IMR-90 (cell line): Measurements from ENCODE around the gene IFT57. TPM values are rescaled to one million over a fixed set of nuclear protein-coding genes. Genes with fewer than 3 reads are reported as not detected.

Source experiments
- ATAC-seq: fragments of 200-7000 bp; cut with Tn5 transposase; 2 replicates; pipeline ENCODE4 v1.9.1; 2020; ENCODE audit warnings: low read depth, mild to moderate bottlenecking, moderate library complexity
- BruUV-seq: library from RNA; stranded (reverse); fragments of 400-500 nt; replicated peaks from 2 replicates; lab custom pipeline; 2021; lab: Mats Ljungman, UMichigan
- CTCF ChIA-PET: fragments of 300-600 bp; formaldehyde crosslinking; extraction: SDS; loops from one replicate; lab custom pipeline; 2021; ENCODE audit warnings: antibody characterized with exemption; lab: Yijun Ruan, JAX
- POLR2A ChIA-PET: fragments of 300-600 bp; sonication (Branson Sonifier 250); formaldehyde crosslinking; loops from one replicate; lab custom pipeline; 2022; ENCODE audit warnings: antibody characterized with exemption; ENCODE audit not compliant: unreplicated experiment; lab: Charles Lee
- DNase-seq: peaks from one replicate; pipeline ENCODE4 v3.0.0; 2013
- H2AFZ ChIP-seq: replicated peaks from 2 replicates; pipeline ENCODE3; 2013; ENCODE audit warnings: low read length, mild to moderate bottlenecking; ENCODE audit not compliant: poor library complexity
- H2AK5ac ChIP-seq: 2 replicates; pipeline ENCODE4 v1.6.1; 2013; ENCODE audit warnings: low read depth, low read length, inconsistent platforms
- H2AK9ac ChIP-seq: replicated peaks from 2 replicates; pipeline ENCODE3; 2013; ENCODE audit warnings: mild to moderate bottlenecking, low read depth, low read length, moderate library complexity; ENCODE audit not compliant: poor library complexity
- H2BK120ac ChIP-seq: 2 replicates; pipeline ENCODE4 v1.6.1; 2013; ENCODE audit warnings: low read depth, low read length, inconsistent platforms
- H2BK15ac ChIP-seq: 3 replicates; pipeline ENCODE4 v1.6.1; 2013; ENCODE audit warnings: low read depth, low read length, inconsistent platforms
- H2BK20ac ChIP-seq: 2 replicates; pipeline ENCODE4 v1.6.1; 2013; ENCODE audit warnings: low read depth, mild to moderate bottlenecking, inconsistent platforms, low read length, moderate library complexity
- H2BK5ac ChIP-seq: 2 replicates; pipeline ENCODE4 v1.6.1; 2013; ENCODE audit warnings: mild to moderate bottlenecking, low read depth, low read length, inconsistent platforms; ENCODE audit not compliant: poor library complexity, severe bottlenecking
- H3K14ac ChIP-seq: replicated peaks from 2 replicates; pipeline ENCODE4 v1.6.1; 2013; ENCODE audit warnings: low read depth, low read length, inconsistent platforms
- H3K18ac ChIP-seq: 2 replicates; pipeline ENCODE4 v1.6.1; 2013; ENCODE audit warnings: low read depth, low read length, control low read depth
- H3K23ac ChIP-seq: 2 replicates; pipeline ENCODE4 v1.6.1; 2013; ENCODE audit warnings: low read depth, low read length, inconsistent platforms
- H3K27ac ChIP-seq: 2 replicates; pipeline ENCODE4 v1.5.1; 2013; ENCODE audit warnings: mild to moderate bottlenecking, control low read depth, low read length; ENCODE audit not compliant: insufficient read depth
- H3K27me3 ChIP-seq: 2 replicates; pipeline ENCODE4 v1.6.1; 2013; ENCODE audit warnings: low read length; ENCODE audit not compliant: control insufficient read depth, insufficient read depth
- H3K36me3 ChIP-seq: 2 replicates; pipeline ENCODE4 v1.6.1; 2013; ENCODE audit warnings: low read length, mixed read lengths; ENCODE audit not compliant: control insufficient read depth, insufficient read depth
- H3K4ac ChIP-seq: 2 replicates; pipeline ENCODE4 v1.6.1; 2013; ENCODE audit warnings: low read depth, low read length, inconsistent platforms
- H3K4me1 ChIP-seq: 2 replicates; pipeline ENCODE4 v1.6.1; 2013; ENCODE audit warnings: low read length, mixed read lengths; ENCODE audit not compliant: control insufficient read depth, insufficient read depth
- H3K4me2 ChIP-seq: 2 replicates; pipeline ENCODE4 v1.6.1; 2013; ENCODE audit warnings: low read depth, mild to moderate bottlenecking, control low read depth, low read length, moderate library complexity
- H3K4me3 ChIP-seq: 2 replicates; pipeline ENCODE4 v1.5.1; 2013; ENCODE audit warnings: low read depth, mild to moderate bottlenecking, control low read depth, low read length, moderate library complexity; ENCODE audit not compliant: insufficient read depth
- H3K56ac ChIP-seq: 2 replicates; pipeline ENCODE4 v1.6.1; 2013; ENCODE audit warnings: low read length, inconsistent platforms; ENCODE audit not compliant: insufficient read depth; ENCODE audit errors: extremely low read depth
- H3K79me1 ChIP-seq, 2 experiments: 2 replicates each; pipeline ENCODE4 v1.6.1; 2013; ENCODE audit warnings: low read length in 2 of 2, inconsistent platforms in 1 of 2, low read depth in 1 of 2
- H3K9ac ChIP-seq: 2 replicates; pipeline ENCODE4 v1.6.1; 2013; ENCODE audit warnings: low read depth, low read length, control low read depth
- H3K9me1 ChIP-seq: 2 replicates; pipeline ENCODE4 v1.6.1; 2013; ENCODE audit warnings: low read length, inconsistent platforms; ENCODE audit not compliant: insufficient read depth
- H3K9me3 ChIP-seq: 2 replicates; pipeline ENCODE4 v1.6.1; 2013; ENCODE audit warnings: low read length; ENCODE audit not compliant: control insufficient read depth, insufficient read depth
- H4K20me1 ChIP-seq: 2 replicates; pipeline ENCODE4 v1.6.1; 2013; ENCODE audit warnings: low read length, inconsistent platforms; ENCODE audit not compliant: insufficient read depth
- H4K5ac ChIP-seq: 2 replicates; pipeline ENCODE4 v1.6.1; 2013; ENCODE audit warnings: mild to moderate bottlenecking, low read depth, low read length, control low read depth
- H4K8ac ChIP-seq, 2 experiments: 2 replicates each; pipeline ENCODE4 v1.6.1; 2013; ENCODE audit warnings: low read depth in 2 of 2, low read length in 2 of 2, control low read depth in 1 of 2, inconsistent platforms in 1 of 2
- H4K91ac ChIP-seq: 2 replicates; pipeline ENCODE4 v1.6.1; 2013; ENCODE audit warnings: low read depth, low read length, inconsistent platforms; ENCODE audit not compliant: insufficient read depth
- BHLHE40 ChIP-seq: fragments of 150-350 bp; IDR thresholded peaks from 2 replicates; pipeline ENCODE4 v1.6.1; 2016; ENCODE audit warnings: mild to moderate bottlenecking, low read depth, low read length
- CEBPB ChIP-seq: IDR thresholded peaks from 2 replicates; pipeline ENCODE4 v1.6.1; 2012; ENCODE audit warnings: low read depth, low read length, improper control_type of control experiment
- CHD1 ChIP-seq: IDR thresholded peaks from 2 replicates; pipeline ENCODE4 v1.6.1; 2012; ENCODE audit warnings: low read depth, low read length, improper control_type of control experiment
- ELK1 ChIP-seq: fragments of 150-350 bp; IDR thresholded peaks from 2 replicates; pipeline ENCODE4 v1.6.1; 2016; ENCODE audit warnings: low read depth, mild to moderate bottlenecking, low read length, moderate library complexity, borderline replicate concordance
- FOS ChIP-seq: fragments of 150-350 bp; IDR thresholded peaks from 2 replicates; pipeline ENCODE4 v1.6.1; 2016; ENCODE audit warnings: low read depth, low read length
- MAFK ChIP-seq: IDR thresholded peaks from 2 replicates; pipeline ENCODE4 v1.6.1; 2012; ENCODE audit warnings: low read depth, low read length, improper control_type of control experiment
- MAZ ChIP-seq: IDR thresholded peaks from 2 replicates; pipeline ENCODE4 v1.6.1; 2012; ENCODE audit warnings: low read depth, mild to moderate bottlenecking, low read length, improper control_type of control experiment, moderate library complexity, borderline replicate concordance
- NFE2L2 ChIP-seq: fragments of 150-350 bp; IDR thresholded peaks from 2 replicates; pipeline ENCODE4 v1.6.1; 2016; ENCODE audit warnings: low read depth, mild to moderate bottlenecking, low read length
- POLR2A ChIP-seq: IDR thresholded peaks from 2 replicates; pipeline ENCODE4 v1.6.1; 2012; ENCODE audit warnings: mild to moderate bottlenecking, low read depth, low read length
- RCOR1 ChIP-seq: IDR thresholded peaks from 2 replicates; pipeline ENCODE4 v1.6.1; 2012; ENCODE audit warnings: mild to moderate bottlenecking, low read length, improper control_type of control experiment; ENCODE audit not compliant: insufficient replicate concordance
- RFX5 ChIP-seq: IDR thresholded peaks from 2 replicates; pipeline ENCODE4 v1.8.0; 2012; ENCODE audit warnings: low read depth, mild to moderate bottlenecking, low read length, moderate library complexity
- SMC3 ChIP-seq: fragments of 150-350 bp; IDR thresholded peaks from 2 replicates; pipeline ENCODE4 v1.6.1; 2016; ENCODE audit warnings: low read depth, mild to moderate bottlenecking, antibody characterized with exemption, low read length, moderate library complexity
- dilution Hi-C: fragments of 300-500 bp; cut with HindIII; formaldehyde crosslinking; loops from one replicate; pipeline ENCODE4 v1.14.3; 2018; ENCODE audit warnings: low sequenced_read_pairs; ENCODE audit not compliant: unreplicated experiment
- in situ Hi-C: fragments of 300-500 bp; cut with MboI; formaldehyde crosslinking; loops from 3 replicates; pipeline ENCODE4 v1.14.3; 2019; ENCODE audit warnings: low sequenced_read_pairs, inconsistent platforms, mixed read lengths
- intact Hi-C: fragments of 100-400 bp; cut with micrococcal nuclease; formaldehyde crosslinking; loops from 2 replicates; pipeline ENCODE4 v1.10.0; 2022
- polyA plus RNA-seq, 3 experiments: library from polyadenylated mRNA; depleted of rRNA; stranded (reverse); fragments of >200 nt; gene quantifications; 2 replicates each; pipeline ENCODE4 v1.2.3, GENCODE V29; 2012; ENCODE audit warnings: low replicate concordance in 1 of 3
- total RNA-seq: library from RNA; depleted of rRNA; stranded (reverse); fragments of >200 nt; gene quantifications from 2 replicates; pipeline ENCODE4 v1.2.3, GENCODE V29; 2012
- TF ChIP-seq, protein P1 (sequence below): conservative IDR thresholded peaks from 2 replicates; pipeline ENCODE4 v1.5.1; 2012; ENCODE audit warnings: mild to moderate bottlenecking, low read depth, low read length, improper control_type of control experiment

The IFT57 gene
- total and polyA plus RNA-seq, 2 of the 4 experiments (the other 2 are of a cell fraction) = 30.0 to 35.3 TPM

DNA sequence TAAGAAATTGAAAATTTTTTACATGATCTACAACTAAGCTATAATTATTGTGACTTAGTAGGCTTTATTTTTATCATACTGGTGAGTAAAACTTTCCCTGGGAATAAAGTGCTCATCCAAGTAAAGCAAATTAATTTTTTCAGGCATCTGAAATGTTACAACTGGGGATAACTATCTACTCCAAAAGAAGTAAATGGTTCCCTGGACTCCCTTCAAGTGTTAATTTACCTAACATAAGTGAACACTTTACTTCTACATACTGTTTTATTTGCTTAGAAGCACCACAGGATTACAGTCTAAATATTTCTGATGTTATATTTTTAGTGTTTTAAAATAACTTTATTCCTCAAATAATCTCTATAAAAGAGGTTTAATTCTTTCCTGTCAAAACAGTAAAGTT, 57.8 kb downstream of the IFT57 start:
- dilution Hi-C loops = no loop called here
- Histone ChIP-seq H3K56ac (no peak overlapping the region), H3K4me2 (no peak overlapping the region), H2BK120ac (no peak overlapping the region), H2BK5ac (no peak overlapping the region), H2AK5ac (no peak overlapping the region), H3K9ac (no peak overlapping the region), H3K9me3 (no peaks in the 10 kb centered on the region), H4K8ac (no peak overlapping the region), H3K9me1 (no peaks in the 10 kb centered on the region; the same call in 1 of the 2 replicates), H3K36me3 (peaks cover 4% of the 10 kb centered on the region), H2BK20ac (no peak overlapping the region), H4K5ac (no peak overlapping the region), H2AFZ (no peak overlapping the region), H3K27ac (no peak overlapping the region), H3K79me1 (no peaks in the 10 kb centered on the region), H3K23ac (no peak overlapping the region), H4K91ac (no peak overlapping the region), H3K18ac (no peak overlapping the region), H3K27me3 (no peaks in the 10 kb centered on the region), H3K4me3 (no peak overlapping the region), H2BK15ac (no peak overlapping the region), H4K20me1 (no peaks in the 10 kb centered on the region), H3K4ac (no peak overlapping the region), H3K14ac (no peak overlapping the region), H3K4me1 (no peaks in the 10 kb centered on the region), H2AK9ac (no peak overlapping the region)
- CTCF ChIA-PET = interaction anchor here (1.3 kb wide), 1 partner anchor 11 kb away, joined by 3 read pairs; no protein-coding TSS in a partner anchor
- in situ Hi-C loops = no loop called here
- POLR2A ChIA-PET = no interaction called here
- ATAC-seq (no peak), DNase-seq (no peak)
- intact Hi-C loops = loop anchor here (10.0 kb wide), 1 partner anchor 390 kb away; no protein-coding TSS in a partner anchor
- BruUV-seq = no TSS peak
- TF ChIP-seq RCOR1 (no peak), BHLHE40 (no peak), MAZ (no peak), MAFK (no peak), CEBPB (no peak), POLR2A (no peak), FOS (no peak), RFX5 (no peak), SMC3 (no peak), NFE2L2 (no peak), ELK1 (no peak), CHD1 (no peak)
- TF ChIP-seq, protein P1, sequence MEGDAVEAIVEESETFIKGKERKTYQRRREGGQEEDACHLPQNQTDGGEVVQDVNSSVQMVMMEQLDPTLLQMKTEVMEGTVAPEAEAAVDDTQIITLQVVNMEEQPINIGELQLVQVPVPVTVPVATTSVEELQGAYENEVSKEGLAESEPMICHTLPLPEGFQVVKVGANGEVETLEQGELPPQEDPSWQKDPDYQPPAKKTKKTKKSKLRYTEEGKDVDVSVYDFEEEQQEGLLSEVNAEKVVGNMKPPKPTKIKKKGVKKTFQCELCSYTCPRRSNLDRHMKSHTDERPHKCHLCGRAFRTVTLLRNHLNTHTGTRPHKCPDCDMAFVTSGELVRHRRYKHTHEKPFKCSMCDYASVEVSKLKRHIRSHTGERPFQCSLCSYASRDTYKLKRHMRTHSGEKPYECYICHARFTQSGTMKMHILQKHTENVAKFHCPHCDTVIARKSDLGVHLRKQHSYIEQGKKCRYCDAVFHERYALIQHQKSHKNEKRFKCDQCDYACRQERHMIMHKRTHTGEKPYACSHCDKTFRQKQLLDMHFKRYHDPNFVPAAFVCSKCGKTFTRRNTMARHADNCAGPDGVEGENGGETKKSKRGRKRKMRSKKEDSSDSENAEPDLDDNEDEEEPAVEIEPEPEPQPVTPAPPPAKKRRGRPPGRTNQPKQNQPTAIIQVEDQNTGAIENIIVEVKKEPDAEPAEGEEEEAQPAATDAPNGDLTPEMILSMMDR = no peak
